Sigmoid colon (tissue), 7 donors: ENCODE data around the gene CAB39L. TPM values are rescaled to one million over a fixed set of nuclear protein-coding genes. Genes with fewer than 3 reads are reported as not detected.

ENCODE experiments used
- DNase-seq: peaks from one replicate; pipeline ENCODE4 v3.0.0-alpha.2; 2019
- H3K27ac ChIP-seq, 4 donors: fragments of 200-600 bp; sonication (generic); one replicate each; pipeline ENCODE4 v1.5.1; 2016 to 2019; ENCODE audit warnings: mild to moderate bottlenecking in 1 of 4
- H3K27me3 ChIP-seq, 3 donors: fragments of 200-600 bp; sonication (generic); one replicate each; pipeline ENCODE4 v1.5.1; 2019; ENCODE audit warnings: mild to moderate bottlenecking in 1 of 3
- H3K36me3 ChIP-seq, 4 donors: fragments of 200-600 bp; sonication (generic); one replicate each; pipeline ENCODE4 v1.5.1; 2016 to 2019
- H3K4me1 ChIP-seq, 4 donors: fragments of 200-600 bp; sonication (generic); one replicate each; pipeline ENCODE4 v1.5.1; 2017 to 2019
- H3K4me3 ChIP-seq, 4 donors: fragments of 200-600 bp; sonication (generic); one replicate each; pipeline ENCODE4 v1.5.1; 2017 to 2019; ENCODE audit warnings: mild to moderate bottlenecking in 2 of 4, moderate library complexity in 1 of 4
- H3K9me3 ChIP-seq, 4 donors: fragments of 200-600 bp in 3 of 4; sonication (generic) in 3 of 4; one replicate each; pipeline versions ENCODE4 v1.5.1 to v1.6.1; 2013 to 2019
- EP300 ChIP-seq, 4 donors: sonication (generic); formaldehyde crosslinking; IDR thresholded peaks; one replicate each; pipeline ENCODE4 v1.6.1; 2017; ENCODE audit warnings: antibody characterized with exemption in 4 of 4
- POLR2A ChIP-seq, 2 donors: fragments of 450-650 bp; IDR thresholded peaks; one replicate each; pipeline ENCODE4 v1.6.1; 2016; ENCODE audit warnings: antibody characterized with exemption in 2 of 2, mild to moderate bottlenecking in 2 of 2, moderate library complexity in 2 of 2
- POLR2AphosphoS5 ChIP-seq, 4 donors: sonication (generic); formaldehyde crosslinking; IDR thresholded peaks; one replicate each; pipeline ENCODE4 v1.6.1; 2017; ENCODE audit warnings: antibody characterized with exemption in 4 of 4
- WGBS, 2 donors: extraction: QIAGEN DNeasy Blood & Tissue Kit; methylation state at CpG; one replicate each; pipeline ENCODE4 v1.1.7; 2013; 5-methylcytosine and 5-hydroxymethylcytosine counted together
- intact Hi-C: fragments of 100-400 bp; cut with DNase I; formaldehyde crosslinking; loops from one replicate; pipeline ENCODE4 v1.15.1; 2023
- polyA plus RNA-seq, 3 donors: library from polyadenylated mRNA; stranded (reverse); fragments of 200-250 nt; gene quantifications; one replicate each; pipeline ENCODE4 v1.2.3, GENCODE V29; 2013
- total RNA-seq, 4 donors: library from RNA; depleted of rRNA; stranded (reverse); fragments of >200 nt; gene quantifications; one replicate each; pipeline ENCODE4 v1.1.0, GENCODE V29; 2016
- TF ChIP-seq, protein P1 (sequence below), 4 experiments: fragments of 450-650 bp in 3 of 4; fragments of 200-600 bp in 1 of 4; IDR thresholded peaks; one replicate each; pipeline ENCODE4 v1.5.1; 2016 to 2019; ENCODE audit warnings: antibody characterized with exemption in 4 of 4, mild to moderate bottlenecking in 3 of 4, moderate library complexity in 2 of 4
- donor health status: healthy with polysubstance abuse.
- donor health status: Bipolar disorder and iron deficiency.
- donor health status: healthy.

CAB39L gene
- total and polyA plus RNA-seq, 7 donors = 5.5 to 180 (median 121) TPM

DNA sequence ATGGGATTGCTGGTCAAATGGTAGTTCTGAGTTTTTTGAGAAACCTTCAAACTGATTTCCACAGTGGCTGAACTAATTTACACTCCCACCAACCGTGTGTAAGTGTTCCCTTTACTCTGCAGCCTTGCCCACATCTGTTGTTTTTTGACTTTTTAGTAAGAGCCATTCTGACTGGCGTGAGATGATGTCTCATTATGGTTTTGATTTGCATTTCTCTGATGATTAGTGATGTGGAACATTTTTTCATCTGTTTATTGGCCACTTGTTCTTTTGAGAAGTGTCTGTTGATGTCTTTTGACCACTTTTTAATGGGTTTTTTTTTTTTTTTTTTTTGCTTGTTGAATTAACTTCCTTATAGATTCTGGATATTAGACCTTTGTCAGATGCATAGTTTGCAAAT is 4.3 kb downstream of the CAB39L start:
- 69 to 84% methylated on average over 2 of the region's 2 CpGs for WGBS, 2 donors

DNA sequence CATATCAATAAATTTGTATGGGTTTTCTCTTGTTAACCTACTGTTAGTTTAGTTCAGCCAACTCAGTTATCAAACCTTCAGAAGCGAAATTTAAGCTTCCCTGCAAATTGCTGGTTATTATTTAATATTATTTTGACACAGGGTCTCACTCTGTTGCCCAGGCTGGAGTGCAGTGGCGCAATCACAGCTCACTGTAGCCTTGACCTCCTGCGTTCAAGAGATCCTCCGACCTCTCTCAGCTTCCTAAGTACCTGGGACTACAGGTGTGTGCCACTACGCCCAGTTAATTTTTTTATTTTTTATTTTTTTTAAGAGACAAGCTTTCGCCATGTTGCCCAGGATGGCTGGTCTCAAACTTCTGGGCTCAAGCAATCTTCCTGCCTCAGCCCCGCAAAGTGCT is 6.2 kb downstream of the CAB39L start:
- Histone ChIP-seq H3K36me3 (peaks cover 0 to 11% (median 0%) of the 10 kb centered on the region in 4 donors), H3K9me3 (no peaks in the 10 kb centered on the region), H3K4me3 (no peak overlapping the region), H3K27ac (peak overlapping the region in 3 of 4 donors; percentile 8 to 44 (median 44)), H3K4me1 (peaks cover 0 to 16% (median 6%) of the 10 kb centered on the region in 4 donors), H3K27me3 (no peaks in the 10 kb centered on the region)
- TF ChIP-seq, protein P1, sequence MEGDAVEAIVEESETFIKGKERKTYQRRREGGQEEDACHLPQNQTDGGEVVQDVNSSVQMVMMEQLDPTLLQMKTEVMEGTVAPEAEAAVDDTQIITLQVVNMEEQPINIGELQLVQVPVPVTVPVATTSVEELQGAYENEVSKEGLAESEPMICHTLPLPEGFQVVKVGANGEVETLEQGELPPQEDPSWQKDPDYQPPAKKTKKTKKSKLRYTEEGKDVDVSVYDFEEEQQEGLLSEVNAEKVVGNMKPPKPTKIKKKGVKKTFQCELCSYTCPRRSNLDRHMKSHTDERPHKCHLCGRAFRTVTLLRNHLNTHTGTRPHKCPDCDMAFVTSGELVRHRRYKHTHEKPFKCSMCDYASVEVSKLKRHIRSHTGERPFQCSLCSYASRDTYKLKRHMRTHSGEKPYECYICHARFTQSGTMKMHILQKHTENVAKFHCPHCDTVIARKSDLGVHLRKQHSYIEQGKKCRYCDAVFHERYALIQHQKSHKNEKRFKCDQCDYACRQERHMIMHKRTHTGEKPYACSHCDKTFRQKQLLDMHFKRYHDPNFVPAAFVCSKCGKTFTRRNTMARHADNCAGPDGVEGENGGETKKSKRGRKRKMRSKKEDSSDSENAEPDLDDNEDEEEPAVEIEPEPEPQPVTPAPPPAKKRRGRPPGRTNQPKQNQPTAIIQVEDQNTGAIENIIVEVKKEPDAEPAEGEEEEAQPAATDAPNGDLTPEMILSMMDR (IDR thresholded peaks at IDR 0.05) = no peak
- TF ChIP-seq POLR2A (IDR thresholded peaks at IDR 0.05) (no peak), EP300 (IDR thresholded peaks at IDR 0.05) (no peak), POLR2AphosphoS5 (IDR thresholded peaks at IDR 0.05) (no peak)
- WGBS, 2 donors = 87 to 92% methylated on average over 7 of the region's 7 CpGs
- intact Hi-C loops = loop anchor here (1.0 to 5.0 kb wide), 2 partner anchors 135 to 190 kb away; partner anchors contain the start of gene CDADC1
- no peak for DNase-seq

More for the DNA sequence above, 4.3 kb downstream of the CAB39L start:
- no peaks in the 10 kb centered on the region for H3K36me3 ChIP-seq
- no peaks in the 10 kb centered on the region for H3K9me3 ChIP-seq
- H3K4me1 ChIP-seq = peaks cover 0 to 21% (median 11%) of the 10 kb centered on the region in 4 donors
- TF ChIP-seq, protein P1 (IDR thresholded peaks at IDR 0.05) = no peak
- TF ChIP-seq POLR2A (IDR thresholded peaks at IDR 0.05) (no peak), POLR2AphosphoS5 (IDR thresholded peaks at IDR 0.05) (no peak), EP300 (IDR thresholded peaks at IDR 0.05) (no peak)
- no peak overlapping the region for H3K27ac ChIP-seq
- intact Hi-C loops = loop anchor here (5.0 to 10.0 kb wide), 4 partner anchors 192 to 855 kb away; partner anchors contain the start of genes CDADC1 and KPNA3
- H3K27me3 ChIP-seq = no peaks in the 10 kb centered on the region
- no peak for DNase-seq
- H3K4me3 ChIP-seq = no peak overlapping the region

DNA sequence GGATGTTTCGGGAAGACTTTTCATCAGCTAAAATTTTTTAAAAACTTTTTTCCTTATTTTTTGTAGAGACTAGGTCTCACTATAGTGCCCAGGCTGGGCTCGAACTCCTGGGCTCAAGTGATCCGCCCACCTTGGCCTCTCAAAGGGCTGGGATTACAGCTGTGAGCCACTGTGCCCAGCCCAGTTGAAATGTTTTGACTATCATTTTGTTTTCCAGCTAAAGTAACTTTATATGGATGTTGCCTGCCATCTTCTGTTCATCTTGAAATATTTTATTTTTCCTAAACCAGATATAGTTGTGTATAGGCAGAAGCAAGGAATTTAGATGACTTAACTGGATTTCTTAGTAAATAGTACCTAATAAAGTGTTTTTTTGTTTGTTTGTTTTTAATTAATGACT is 7.0 kb downstream of the CAB39L start:
- intact Hi-C loops = loop anchor here (1.0 to 5.0 kb wide), 2 partner anchors 135 to 190 kb away; partner anchors contain the start of gene CDADC1
- peak overlapping the region; percentile 37 to 44 (median 42) for H3K27ac ChIP-seq
- TF ChIP-seq POLR2AphosphoS5 (IDR thresholded peaks at IDR 0.05) (no peak), POLR2A (IDR thresholded peaks at IDR 0.05) (no peak), EP300 (IDR thresholded peaks at IDR 0.05) (no peak)
- TF ChIP-seq, protein P1 (IDR thresholded peaks at IDR 0.05) = peak in 3 of 4 experiments; percentile 19 to 29 (median 21)
- H3K27me3 ChIP-seq = no peaks in the 10 kb centered on the region
- peaks cover 0 to 15% (median 6%) of the 10 kb centered on the region in 4 donors for H3K4me1 ChIP-seq
- no peak overlapping the region for H3K4me3 ChIP-seq
- WGBS, 2 donors = 44 to 59% methylated on average over 3 of the region's 3 CpGs
- peak; percentile 77 for DNase-seq
- no peaks in the 10 kb centered on the region for H3K9me3 ChIP-seq
- H3K36me3 ChIP-seq = peaks cover 0 to 20% (median 3%) of the 10 kb centered on the region in 4 donors

DNA sequence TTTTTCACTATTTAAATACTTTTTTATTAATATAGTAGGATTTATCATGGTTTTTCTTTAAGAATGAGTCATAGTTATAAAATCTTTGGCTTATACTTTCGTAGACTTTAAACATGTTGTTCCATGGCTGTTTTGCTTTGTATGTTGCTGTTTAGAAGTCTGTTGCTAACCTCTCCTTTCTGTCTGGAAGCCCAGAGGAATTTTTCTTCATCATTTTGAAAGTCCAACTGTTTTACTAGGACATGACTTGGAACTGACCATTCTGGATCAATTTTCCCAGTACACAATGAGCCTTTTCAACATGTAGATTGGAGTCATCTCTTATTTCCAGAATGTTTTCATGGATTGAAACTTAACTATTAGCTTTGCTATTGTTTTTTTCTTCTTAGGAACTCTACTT is 7.9 kb downstream of the CAB39L start:
- H3K4me3 ChIP-seq = no peak overlapping the region
- peak overlapping the region; percentile 18 to 44 (median 40) for H3K27ac ChIP-seq
- peaks cover 0 to 15% (median 6%) of the 10 kb centered on the region in 4 donors for H3K4me1 ChIP-seq
- H3K36me3 ChIP-seq = peaks cover 0 to 21% (median 3%) of the 10 kb centered on the region in 4 donors
- no peaks in the 10 kb centered on the region for H3K27me3 ChIP-seq
- 66 to 83% methylated on average over 1 of the region's 1 CpG for WGBS, 2 donors
- intact Hi-C loops = loop anchor here (5.0 kb wide), 1 partner anchor 189 kb away; the partner anchor contains the start of gene CDADC1
- DNase-seq = no peak
- no peaks in the 10 kb centered on the region for H3K9me3 ChIP-seq
- no peak for TF ChIP-seq POLR2AphosphoS5 (IDR thresholded peaks at IDR 0.05)
- TF ChIP-seq POLR2A (IDR thresholded peaks at IDR 0.05) = no peak
- TF ChIP-seq, protein P1 (IDR thresholded peaks at IDR 0.05) = no peak
